A549 (cell line): Measurements from ENCODE around the gene MPI.

ENCODE experiments used
- CTCF ChIP-seq: fragments of >200 bp; sonication (Bioruptor Twin); formaldehyde crosslinking; IDR thresholded peaks from 3 replicates; pipeline ENCODE4 v1.5.1; 2016
- FOSL2 ChIP-seq, 2 experiments: fragments of 450-650 bp in 1 of 2; fragments of >200 bp in 1 of 2; sonication (Bioruptor Twin) in 1 of 2; formaldehyde crosslinking; IDR thresholded peaks; 2 replicates each; pipeline versions ENCODE4 v1.5.0 to v1.6.1; 2016 to 2020; ENCODE audit warnings: mild to moderate bottlenecking in 1 of 2, moderate library complexity in 1 of 2
- MAZ ChIP-seq: fragments of 150-350 bp; IDR thresholded peaks from 2 replicates; pipeline ENCODE4 v1.6.1; 2014; ENCODE audit warnings: antibody characterized with exemption, low read depth, low read length, borderline replicate concordance
- POLR2A ChIP-seq: IDR thresholded peaks from 2 replicates; pipeline ENCODE4 v1.6.1; 2012; ENCODE audit warnings: mild to moderate bottlenecking, low read length
- RNF2 ChIP-seq: fragments of 200-600 bp; sonication (generic); IDR thresholded peaks from 2 replicates; pipeline ENCODE4 v1.6.1; 2016; ENCODE audit warnings: low read depth, mild to moderate bottlenecking, antibody characterized with exemption, moderate library complexity, borderline replicate concordance
- ZNF302 ChIP-seq: fragments of 250-450 bp; sonication (Bioruptor Pico); IDR thresholded peaks from 2 replicates; pipeline ENCODE4 v1.9.0; 2021; ENCODE audit warnings: inconsistent platforms, mild to moderate bottlenecking, moderate library complexity

- no peak for TF ChIP-seq POLR2A
- no peak for TF ChIP-seq CTCF
- TF ChIP-seq RNF2: no peak
- TF ChIP-seq FOSL2 (IDR thresholded peaks at IDR 0.05): no peak
- no peak for TF ChIP-seq FOSL2 (CRISPR knock-in tag; IDR thresholded peaks at IDR 0.05)
- no peak for TF ChIP-seq MAZ
- no peak for TF ChIP-seq ZNF302 (CRISPR knock-in tag)
These were observed 16.2 kb downstream of the MPI start for GRCh38 chr15:74906067-74906449.
